GM12878 (cell line): ENCODE measurements around the gene ZNF763. TPM values are rescaled to one million over a fixed set of nuclear protein-coding genes. Genes with fewer than 3 reads are reported as not detected.

Experiments
- ATAC-seq: fragments of 200-7000 bp; cut with Tn5 transposase; 3 replicates; pipeline ENCODE4 v1.9.1; 2020; ENCODE audit warnings: mild to moderate bottlenecking, moderate library complexity
- BruUV-seq: library from RNA; stranded (reverse); fragments of 400-500 nt; replicated peaks from 2 replicates; lab custom pipeline; 2021; lab: Mats Ljungman, UMichigan
- CTCF ChIA-PET: fragments of 300-600 bp; sonication (Branson Sonifier 250); formaldehyde crosslinking; extraction: SDS; loops from one replicate; lab custom pipeline; 2021; ENCODE audit warnings: inconsistent platforms; lab: Yijun Ruan, JAX
- POLR2A ChIA-PET: fragments of 350-600 bp; formaldehyde crosslinking; extraction: SDS; loops from one replicate; lab custom pipeline; 2021; ENCODE audit warnings: inconsistent platforms; lab: Charles Lee
- RAD21 ChIA-PET: fragments of 300-600 bp; sonication (Branson Sonifier 250); formaldehyde crosslinking; loops from one replicate; lab custom pipeline; 2023; ENCODE audit warnings: antibody characterized with exemption; ENCODE audit not compliant: unreplicated experiment; lab: Charles Lee
- SMC1A ChIA-PET: fragments of 300-600 bp; sonication (Branson Sonifier 250); formaldehyde crosslinking; loops from one replicate; lab custom pipeline; 2023; ENCODE audit not compliant: unreplicated experiment, uncharacterized antibody; lab: Charles Lee
- DNase-seq: peaks from one replicate; pipeline ENCODE4 v3.0.0-alpha.2; 2011; ENCODE audit warnings: low read depth, low spot score
- FAIRE-seq: peaks from 3 replicates; lab custom pipeline; 2011; peaks lifted over from hg19 to GRCh38; lab: Jason Lieb, UNC
- H2AFZ ChIP-seq: 2 replicates; pipeline ENCODE4 v1.6.0; 2011; ENCODE audit warnings: low read depth, low read length, control low read depth; ENCODE audit not compliant: control insufficient read depth
- H3K27ac ChIP-seq: 2 replicates; pipeline ENCODE4 v1.5.1; 2011; ENCODE audit warnings: control low read depth; ENCODE audit not compliant: control insufficient read depth, insufficient read depth
- H3K27me3 ChIP-seq, 2 experiments: replicated peaks in 1 of 2; 2 replicates each; pipeline versions ENCODE4 v1.6.0 to v1.6.1; 2011; ENCODE audit warnings: low read length in 1 of 2; ENCODE audit not compliant: control insufficient read depth in 2 of 2, insufficient read depth in 2 of 2
- H3K36me3 ChIP-seq, 2 experiments: 2 replicates each; pipeline ENCODE4 v1.5.1; 2011; ENCODE audit warnings: low read length in 1 of 2; ENCODE audit not compliant: control insufficient read depth in 2 of 2, insufficient read depth in 2 of 2
- H3K4me1 ChIP-seq: 2 replicates; pipeline ENCODE4 v1.6.1; 2011; ENCODE audit warnings: mild to moderate bottlenecking, low read length, moderate library complexity, mixed read lengths; ENCODE audit not compliant: control insufficient read depth, insufficient read depth
- H3K4me2 ChIP-seq: 2 replicates; pipeline ENCODE4 v1.6.0; 2011; ENCODE audit warnings: control low read depth; ENCODE audit not compliant: control insufficient read depth, insufficient read depth
- H3K4me3 ChIP-seq: fragments of 200-600 bp; sonication (generic); 2 replicates; pipeline ENCODE4 v1.5.1; 2016
- H3K79me2 ChIP-seq: 2 replicates; pipeline ENCODE4 v1.6.0; 2011; ENCODE audit warnings: low read length; ENCODE audit not compliant: control insufficient read depth, insufficient read depth
- H3K9ac ChIP-seq: 2 replicates; pipeline ENCODE4 v1.8.0; 2011; ENCODE audit warnings: low read length, control low read depth, mixed read lengths; ENCODE audit not compliant: control insufficient read depth, insufficient read depth
- H3K9me3 ChIP-seq: replicated peaks from 3 replicates; pipeline ENCODE4 v1.5.1; 2011; ENCODE audit warnings: mild to moderate bottlenecking, low read length; ENCODE audit not compliant: control insufficient read depth, insufficient read depth
- H4K20me1 ChIP-seq: 2 replicates; pipeline ENCODE4 v1.6.0; 2011; ENCODE audit not compliant: control insufficient read depth, insufficient read depth
- BCL11A ChIP-seq: IDR thresholded peaks from 2 replicates; pipeline ENCODE4 v1.6.1; 2011; ENCODE audit warnings: low read depth, low read length
- BHLHE40 ChIP-seq, 2 experiments: fragments of 450-650 bp in 1 of 2; IDR thresholded peaks; 2 replicates each; pipeline ENCODE4 v1.6.1; 2011 to 2017; ENCODE audit warnings: low read depth in 2 of 2, borderline replicate concordance in 1 of 2, improper control_type of control experiment in 1 of 2, low read length in 1 of 2, mild to moderate bottlenecking in 1 of 2
- EED ChIP-seq: sonication (generic); IDR thresholded peaks from 2 replicates; pipeline ENCODE4 v1.6.1; 2016; ENCODE audit warnings: antibody characterized with exemption, low read depth
- FOS ChIP-seq: IDR thresholded peaks from 3 replicates; pipeline ENCODE4 v1.6.1; 2011; ENCODE audit warnings: borderline replicate concordance; ENCODE audit not compliant: insufficient read length; ENCODE audit errors: extremely low read depth
- LARP7 ChIP-seq: fragments of 450-650 bp; IDR thresholded peaks from 2 replicates; pipeline ENCODE4 v1.6.1; 2017; ENCODE audit warnings: mild to moderate bottlenecking
- SIN3A ChIP-seq: IDR thresholded peaks from 2 replicates; pipeline ENCODE4 v1.6.1; 2012; ENCODE audit warnings: low read depth, low read length, improper control_type of control experiment
- SIX5 ChIP-seq: IDR thresholded peaks from 2 replicates; pipeline ENCODE4 v1.6.1; 2011; ENCODE audit warnings: mild to moderate bottlenecking, low read depth, low read length, moderate library complexity; ENCODE audit not compliant: severe bottlenecking
- TBL1XR1 ChIP-seq: IDR thresholded peaks from 2 replicates; pipeline ENCODE4 v1.6.1; 2012; ENCODE audit warnings: low read depth, low read length, improper control_type of control experiment
- TCF12 ChIP-seq: IDR thresholded peaks from 2 replicates; pipeline ENCODE4 v1.6.1; 2011; ENCODE audit warnings: low read depth, mild to moderate bottlenecking, low read length
- ZNF274 ChIP-seq: IDR thresholded peaks from one replicate; pipeline ENCODE4 v1.8.0; 2011; ENCODE audit not compliant: insufficient read length, insufficient read depth
- ZNF622 ChIP-seq: fragments of 450-650 bp; IDR thresholded peaks from 2 replicates; pipeline ENCODE4 v1.6.1; 2017; ENCODE audit warnings: mild to moderate bottlenecking, inconsistent platforms
- WGBS: methylation state at CpG from one replicate; pipeline ENCODE4 v1.1.6; 2016; ENCODE audit warnings: low lambda C conversion rate; ENCODE audit not compliant: insufficient replicate concordance, insufficient coverage; ENCODE audit errors: missing lambda C conversion rate; 5-methylcytosine and 5-hydroxymethylcytosine counted together
- in situ Hi-C: fragments of 300-500 bp; cut with MboI; formaldehyde crosslinking; loops from 9 replicates; pipeline ENCODE4 v1.14.3; 2018; ENCODE audit warnings: mixed read lengths
- intact Hi-C: fragments of 100-400 bp; cut with micrococcal nuclease; formaldehyde crosslinking; loops from one replicate; pipeline ENCODE4 v1.14.2; 2022; ENCODE audit not compliant: unreplicated experiment
- polyA plus RNA-seq, 11 experiments: library from polyadenylated mRNA; depleted of rRNA in 4 of 11; unstranded in 6 of 11; stranded (reverse) in 5 of 11; fragments of >200 nt; fragmentation: Nextera tagmentation in 4 of 11; fragmentation: Illumina TruSeq in 1 of 11; extraction: Ambion mirVana in 4 of 11; extraction: Trizol in 1 of 11; gene quantifications; 1 replicate in 1 of 11; 2 replicates in 10 of 11; pipeline versions ENCODE4 v1.2.1 to v1.2.3, GENCODE V29; 2011 to 2016; ENCODE audit warnings: inconsistent platforms in 2 of 11, missing spikeins in 2 of 11, low read depth in 1 of 11
- total RNA-seq, 4 experiments: library from RNA; depleted of rRNA in 3 of 4; stranded (reverse); fragments of >200 nt in 3 of 4; fragmentation: Illumina TruSeq in 1 of 4; extraction: Trizol in 1 of 4; gene quantifications; 2 replicates each; pipeline versions ENCODE4 v1.2.1 to v1.2.3, GENCODE V29; 2013 to 2021
- TF ChIP-seq, protein P1 (sequence below): fragments of 450-650 bp; IDR thresholded peaks from 2 replicates; pipeline ENCODE4 v1.6.1; 2014; ENCODE audit warnings: mild to moderate bottlenecking

Gene ZNF763
- total and polyA plus RNA-seq, 10 of the 15 experiments (the other 5 are each of a cell fraction or from before 2014, with no cell fraction given) = 0.62 to 1.8 (median 1.1) TPM

DNA sequence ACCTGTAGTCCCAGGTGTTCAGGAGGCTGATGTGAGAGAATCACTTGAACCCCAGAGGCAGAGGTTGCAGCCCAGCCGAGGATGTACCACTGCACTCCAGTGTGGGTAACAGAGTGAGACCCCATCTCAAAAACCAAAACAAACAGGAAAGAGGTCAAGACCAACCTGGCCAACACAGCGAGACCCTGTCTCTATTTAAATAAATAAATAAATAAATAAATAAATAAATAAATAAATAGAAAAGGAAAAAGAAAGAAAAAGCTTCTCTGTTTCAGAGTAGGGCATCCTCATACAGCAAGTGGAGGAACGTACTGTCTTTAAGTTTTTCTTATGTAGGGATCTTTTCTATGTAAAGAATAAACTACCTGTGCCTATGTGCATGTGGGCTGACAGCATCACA, 37.6 kb upstream of the ZNF763 start (continued):
- TF ChIP-seq, protein P1, sequence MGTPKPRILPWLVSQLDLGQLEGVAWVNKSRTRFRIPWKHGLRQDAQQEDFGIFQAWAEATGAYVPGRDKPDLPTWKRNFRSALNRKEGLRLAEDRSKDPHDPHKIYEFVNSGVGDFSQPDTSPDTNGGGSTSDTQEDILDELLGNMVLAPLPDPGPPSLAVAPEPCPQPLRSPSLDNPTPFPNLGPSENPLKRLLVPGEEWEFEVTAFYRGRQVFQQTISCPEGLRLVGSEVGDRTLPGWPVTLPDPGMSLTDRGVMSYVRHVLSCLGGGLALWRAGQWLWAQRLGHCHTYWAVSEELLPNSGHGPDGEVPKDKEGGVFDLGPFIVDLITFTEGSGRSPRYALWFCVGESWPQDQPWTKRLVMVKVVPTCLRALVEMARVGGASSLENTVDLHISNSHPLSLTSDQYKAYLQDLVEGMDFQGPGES = no peak
- TF ChIP-seq BHLHE40 (IDR thresholded peaks at IDR 0.05; ENCODE audit: borderline replicate concordance in 1 of 2, low read depth in 2 of 2, low read length in 1 of 2) (no peak), BCL11A (no peak)

DNA sequence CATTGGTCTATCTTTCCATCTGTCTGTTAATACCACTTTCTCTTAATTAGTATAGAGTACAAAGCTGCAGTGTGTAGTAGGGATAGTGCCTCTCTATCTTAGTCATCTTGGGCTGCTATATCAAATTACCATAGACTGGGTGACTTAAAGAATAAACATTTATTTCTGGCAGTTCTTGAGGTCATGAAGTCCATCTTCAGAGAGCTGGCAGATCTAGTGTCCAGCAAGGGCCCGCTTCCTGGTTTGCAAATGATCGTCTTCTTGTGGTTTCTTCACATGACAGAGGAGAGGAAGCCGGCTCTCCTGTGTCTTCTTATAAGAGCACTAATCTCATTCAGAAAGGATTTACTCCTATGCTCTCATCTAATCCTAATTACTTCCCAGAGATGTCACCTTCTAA, 33.8 kb upstream of the ZNF763 start:
- Histone ChIP-seq H3K27me3 (no peaks in the 10 kb centered on the region), H2AFZ (no peak overlapping the region), H3K4me2 (no peak overlapping the region), H4K20me1 (no peaks in the 10 kb centered on the region), H3K4me3 (no peak overlapping the region), H3K9me3 (peaks cover 39% of the 10 kb centered on the region), H3K4me1 (no peaks in the 10 kb centered on the region), H3K79me2 (peaks cover 22% of the 10 kb centered on the region), H3K27ac (no peak overlapping the region), H3K9ac (no peak overlapping the region), H3K36me3 (no peaks in the 10 kb centered on the region; a peak in 2 of 4 replicates)
- no TSS peak for BruUV-seq
- RAD21 ChIA-PET = no interaction called here
- POLR2A ChIA-PET = no interaction called here
- WGBS = 30% methylated on average over 3 of the region's 3 CpGs
- CTCF ChIA-PET = no interaction called here
- ATAC-seq (no peak; the same call in 2 of the 3 replicates), FAIRE-seq (no peak), DNase-seq (no peak)
- in situ Hi-C loops (no loop called here), intact Hi-C loops (no loop called here)
- SMC1A ChIA-PET = no interaction called here
- TF ChIP-seq TCF12 = no peak
- TF ChIP-seq TBL1XR1 = no peak
- TF ChIP-seq ZNF622 = no peak
- TF ChIP-seq SIX5 = no peak
- no peak for TF ChIP-seq LARP7
- no peak for TF ChIP-seq ZNF274
- TF ChIP-seq SIN3A = no peak
- no peak for TF ChIP-seq FOS
- no peak for TF ChIP-seq EED
